Neutrophil (primary cell): ENCODE results near the gene REXO1.

Source experiments
- H3K27ac ChIP-seq: fragments of 200-600 bp; sonication (generic); 2 replicates; pipeline ENCODE4 v1.5.1; 2016; ENCODE audit warnings: mild to moderate bottlenecking, moderate library complexity
- H3K27me3 ChIP-seq: fragments of 200-600 bp; sonication (generic); 2 replicates; pipeline ENCODE4 v1.6.0; 2016; ENCODE audit warnings: mild to moderate bottlenecking
- H3K36me3 ChIP-seq: fragments of 200-600 bp; sonication (generic); 2 replicates; pipeline ENCODE4 v1.5.1; 2017
- H3K4me1 ChIP-seq, 2 experiments: fragments of 200-600 bp in 1 of 2; sonication (generic) in 1 of 2; 1 replicate in 1 of 2; 2 replicates in 1 of 2; pipeline versions ENCODE4 v1.5.1 to v1.6.1; 2013 to 2016; ENCODE audit warnings: low read depth in 1 of 2, low read length in 1 of 2, mild to moderate bottlenecking in 1 of 2, moderate library complexity in 1 of 2; ENCODE audit not compliant: control insufficient read depth in 1 of 2, insufficient read depth in 1 of 2
- H3K4me3 ChIP-seq, 2 experiments: fragments of 200-600 bp in 1 of 2; sonication (generic) in 1 of 2; 1 replicate in 1 of 2; 2 replicates in 1 of 2; pipeline ENCODE4 v1.5.1; 2013 to 2016; ENCODE audit warnings: low read depth in 1 of 2, low read length in 1 of 2, mild to moderate bottlenecking in 1 of 2, moderate library complexity in 1 of 2
- H3K9me3 ChIP-seq: fragments of 200-600 bp; sonication (generic); 2 replicates; pipeline ENCODE4 v1.5.1; 2016
- TF ChIP-seq, protein P1 (sequence below): fragments of 200-600 bp; sonication (generic); IDR thresholded peaks from 2 replicates; pipeline ENCODE4 v1.5.1; 2016; ENCODE audit warnings: antibody characterized with exemption

The REXO1 gene

DNA sequence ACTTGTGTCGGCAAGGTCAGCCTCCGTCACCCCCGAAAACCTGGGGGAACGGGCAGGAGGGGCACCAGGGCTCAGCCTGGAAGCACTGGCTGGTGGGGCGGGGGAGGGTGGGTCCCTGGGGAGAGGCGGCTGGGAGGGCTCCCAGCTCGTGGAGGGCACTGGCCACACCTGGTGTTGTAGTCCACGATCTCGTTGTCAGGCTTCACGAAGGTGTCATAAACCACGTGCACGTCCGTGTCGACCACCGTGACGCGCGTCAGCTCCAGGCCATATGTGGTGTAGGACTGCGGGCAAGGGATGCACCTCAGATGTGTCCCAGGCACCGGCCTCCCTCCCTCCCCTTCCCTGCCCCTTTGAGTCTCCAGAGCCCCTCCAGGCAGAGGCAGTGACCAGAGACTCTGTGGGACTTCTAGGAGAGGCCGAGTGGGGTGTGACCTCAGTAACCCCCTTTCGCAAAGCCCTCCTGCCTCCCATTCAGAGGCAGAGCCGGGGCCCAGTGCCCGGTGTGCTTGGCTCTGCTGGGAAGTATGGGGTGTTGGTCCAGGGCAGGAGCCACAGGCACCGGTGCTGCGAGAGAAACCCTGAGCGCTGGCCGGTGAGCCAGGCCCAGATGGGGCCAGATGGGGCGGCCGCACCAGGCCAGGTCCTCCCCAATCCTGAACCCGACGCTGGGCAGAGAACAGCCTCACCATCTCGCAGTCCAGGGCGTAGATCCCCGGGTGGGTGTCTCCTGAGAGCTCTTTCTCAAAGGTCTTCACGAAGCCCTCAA, 31.6 kb downstream of the REXO1 start:
- Histone ChIP-seq H3K27me3 (no peaks in the 10 kb centered on the region), H3K4me1 (peaks cover 12 to 13% of the 10 kb centered on the region in 2 experiments), H3K9me3 (no peaks in the 10 kb centered on the region), H3K27ac (no peak overlapping the region), H3K4me3 (no peak overlapping the region), H3K36me3 (peaks cover 72% of the 10 kb centered on the region)
- TF ChIP-seq, protein P1, sequence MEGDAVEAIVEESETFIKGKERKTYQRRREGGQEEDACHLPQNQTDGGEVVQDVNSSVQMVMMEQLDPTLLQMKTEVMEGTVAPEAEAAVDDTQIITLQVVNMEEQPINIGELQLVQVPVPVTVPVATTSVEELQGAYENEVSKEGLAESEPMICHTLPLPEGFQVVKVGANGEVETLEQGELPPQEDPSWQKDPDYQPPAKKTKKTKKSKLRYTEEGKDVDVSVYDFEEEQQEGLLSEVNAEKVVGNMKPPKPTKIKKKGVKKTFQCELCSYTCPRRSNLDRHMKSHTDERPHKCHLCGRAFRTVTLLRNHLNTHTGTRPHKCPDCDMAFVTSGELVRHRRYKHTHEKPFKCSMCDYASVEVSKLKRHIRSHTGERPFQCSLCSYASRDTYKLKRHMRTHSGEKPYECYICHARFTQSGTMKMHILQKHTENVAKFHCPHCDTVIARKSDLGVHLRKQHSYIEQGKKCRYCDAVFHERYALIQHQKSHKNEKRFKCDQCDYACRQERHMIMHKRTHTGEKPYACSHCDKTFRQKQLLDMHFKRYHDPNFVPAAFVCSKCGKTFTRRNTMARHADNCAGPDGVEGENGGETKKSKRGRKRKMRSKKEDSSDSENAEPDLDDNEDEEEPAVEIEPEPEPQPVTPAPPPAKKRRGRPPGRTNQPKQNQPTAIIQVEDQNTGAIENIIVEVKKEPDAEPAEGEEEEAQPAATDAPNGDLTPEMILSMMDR: no peak

DNA sequence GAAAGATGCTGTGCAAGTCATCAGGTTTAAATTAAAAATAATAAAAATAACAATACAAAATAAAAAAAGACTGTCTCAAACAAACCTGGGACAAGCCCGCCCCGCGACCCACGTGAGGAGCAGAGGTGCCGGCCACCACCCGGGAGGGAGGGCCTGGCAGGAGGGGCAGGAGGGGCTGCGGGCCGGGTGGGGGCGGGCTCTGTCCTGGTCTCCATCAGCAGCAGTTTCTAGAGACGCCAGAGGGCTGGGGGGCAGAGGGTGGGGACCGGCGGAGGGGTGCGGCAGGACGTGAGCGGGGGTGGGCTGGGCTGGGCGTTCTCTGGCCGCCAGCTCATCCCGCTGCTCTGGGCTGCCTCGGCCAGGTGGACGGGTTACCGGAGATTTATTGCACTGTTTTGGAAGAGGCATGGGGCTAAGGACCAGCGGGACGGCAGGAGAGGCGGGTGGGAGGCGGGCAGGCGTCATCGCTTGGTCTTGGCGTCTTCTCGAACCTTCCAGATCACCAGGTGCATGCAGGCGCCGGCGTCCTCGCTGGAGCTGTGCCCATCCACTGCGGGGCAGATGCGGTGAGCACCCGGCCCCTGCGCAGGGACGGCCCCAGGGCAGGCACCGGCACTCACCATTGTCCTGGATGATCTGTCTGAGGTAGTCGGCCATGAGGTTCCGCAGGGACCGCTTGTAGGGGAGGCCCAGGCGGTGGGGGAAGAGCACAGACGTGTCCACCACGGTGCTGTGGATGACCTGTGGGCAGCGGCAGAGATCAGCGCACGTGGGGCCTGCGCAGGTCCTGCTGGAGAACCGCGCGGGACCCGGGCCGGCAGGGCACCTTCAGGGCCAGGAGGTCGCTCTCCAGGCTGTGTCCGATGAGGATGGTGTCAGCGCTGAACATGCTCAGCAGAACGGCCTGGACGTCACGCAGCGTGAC, 32.4 kb downstream of the REXO1 start:
- H3K4me3 ChIP-seq: no peak overlapping the region
- H3K9me3 ChIP-seq: no peaks in the 10 kb centered on the region
- peaks cover 16 to 18% of the 10 kb centered on the region in 2 experiments for H3K4me1 ChIP-seq
- H3K36me3 ChIP-seq: peaks cover 64% of the 10 kb centered on the region
- H3K27me3 ChIP-seq: no peaks in the 10 kb centered on the region
- TF ChIP-seq, protein P1: no peak
- H3K27ac ChIP-seq: no peak overlapping the region

DNA sequence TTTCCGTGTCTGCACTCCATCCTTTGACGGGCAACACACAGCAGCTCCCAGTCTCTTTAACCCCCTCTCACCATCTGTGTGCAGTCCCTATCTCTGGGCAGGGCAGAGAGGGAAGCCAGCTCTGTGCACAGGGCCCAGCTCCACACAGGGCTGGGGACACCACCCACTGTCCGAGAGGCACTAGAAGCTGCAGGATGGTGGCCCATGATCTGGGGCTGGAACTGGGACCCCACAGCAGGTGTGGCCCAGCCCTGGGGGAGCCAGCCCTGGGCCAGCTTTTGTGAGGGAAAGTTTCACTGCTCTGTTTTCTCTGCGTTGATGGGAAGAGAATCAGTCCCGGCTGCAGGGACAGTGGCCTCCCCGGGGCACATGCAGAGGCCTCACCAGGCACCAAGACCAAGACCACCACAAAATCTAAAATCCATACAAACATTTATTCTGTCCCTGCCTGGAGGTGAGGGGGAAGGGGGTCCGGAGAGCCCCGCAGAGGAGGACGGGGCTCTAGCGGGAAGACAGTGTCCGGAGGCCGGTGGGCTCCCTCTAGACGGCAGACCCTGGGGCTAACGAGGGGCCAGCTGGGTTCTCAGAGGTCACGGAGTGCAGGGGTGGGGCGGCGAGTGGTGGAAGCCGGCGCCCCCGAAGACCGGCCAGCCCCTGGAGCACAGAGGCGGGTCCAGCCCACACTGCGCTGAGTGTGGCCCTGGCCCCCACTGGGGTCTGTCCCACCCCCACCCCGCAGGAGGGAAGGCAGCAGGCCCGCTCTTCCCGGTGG, 33.3 kb downstream of the REXO1 start:
- Histone ChIP-seq H3K36me3 (peaks cover 56% of the 10 kb centered on the region), H3K4me3 (no peak overlapping the region), H3K4me1 (peaks cover 16 to 18% of the 10 kb centered on the region in 2 experiments), H3K27ac (no peak overlapping the region), H3K9me3 (no peaks in the 10 kb centered on the region), H3K27me3 (no peaks in the 10 kb centered on the region)
- TF ChIP-seq, protein P1: no peak

GRCh38 chr19:1814391-1814790, 33.9 kb downstream of the REXO1 start:
- H3K27me3 ChIP-seq: no peaks in the 10 kb centered on the region
- H3K4me1 ChIP-seq: peaks cover 16 to 18% of the 10 kb centered on the region in 2 experiments
- no peaks in the 10 kb centered on the region for H3K9me3 ChIP-seq
- no peak overlapping the region for H3K4me3 ChIP-seq
- TF ChIP-seq, protein P1: no peak
- no peak overlapping the region for H3K27ac ChIP-seq
- H3K36me3 ChIP-seq: peaks cover 50% of the 10 kb centered on the region
